NCI-H187 (cell line): ENCODE measurements around the gene PNPLA8.
"Not testable (repeated sequence)": the region's sequence is repeated elsewhere in the genome, so short reads cannot be mapped to it uniquely, and the experiment has no call there.

ENCODE experiments used
- DNase-seq, 2 experiments: peaks; one replicate each; lab custom pipeline; 2025; lab: John Stamatoyannopoulos, UW

PNPLA8 gene

DNA sequence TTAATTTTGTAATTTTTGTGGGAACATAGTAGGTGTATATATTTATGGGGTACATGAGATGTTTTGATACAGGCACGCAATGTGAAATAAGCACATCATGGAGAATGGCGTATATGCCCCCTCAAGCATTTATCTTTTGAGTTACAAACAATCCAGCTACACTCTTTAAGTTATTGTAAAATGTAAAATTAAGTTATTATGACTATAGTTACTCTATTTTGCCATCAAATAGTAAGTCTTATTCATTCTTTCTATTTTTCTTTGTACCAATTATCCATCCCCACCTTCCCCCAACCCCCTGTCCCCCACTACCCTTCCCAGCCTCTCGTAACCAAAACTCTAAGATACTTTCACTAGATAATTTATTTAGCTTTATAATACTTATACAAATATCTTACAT is 7.8 kb upstream of the PNPLA8 start:
- DNase-seq: no peak

DNA sequence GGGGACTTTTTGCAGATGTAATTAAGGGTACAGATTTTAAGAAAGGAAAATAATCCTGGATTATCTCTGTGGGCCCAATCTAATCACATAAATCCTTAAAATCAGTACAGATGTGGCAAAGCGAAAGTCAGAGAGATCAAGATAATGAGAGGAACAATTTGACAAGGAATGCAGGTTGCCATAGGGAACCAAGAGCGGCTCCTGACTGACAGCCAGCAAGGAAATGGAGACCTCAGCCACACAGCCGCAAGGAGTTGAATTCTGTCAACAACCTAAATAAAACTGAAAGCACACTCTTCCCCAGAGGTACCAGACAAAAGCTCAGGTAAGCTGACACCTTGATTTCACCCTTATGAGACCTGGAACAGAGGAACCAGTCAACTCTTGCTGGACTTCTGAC is 3.4 kb upstream of the PNPLA8 start:
- no peak for DNase-seq

DNA sequence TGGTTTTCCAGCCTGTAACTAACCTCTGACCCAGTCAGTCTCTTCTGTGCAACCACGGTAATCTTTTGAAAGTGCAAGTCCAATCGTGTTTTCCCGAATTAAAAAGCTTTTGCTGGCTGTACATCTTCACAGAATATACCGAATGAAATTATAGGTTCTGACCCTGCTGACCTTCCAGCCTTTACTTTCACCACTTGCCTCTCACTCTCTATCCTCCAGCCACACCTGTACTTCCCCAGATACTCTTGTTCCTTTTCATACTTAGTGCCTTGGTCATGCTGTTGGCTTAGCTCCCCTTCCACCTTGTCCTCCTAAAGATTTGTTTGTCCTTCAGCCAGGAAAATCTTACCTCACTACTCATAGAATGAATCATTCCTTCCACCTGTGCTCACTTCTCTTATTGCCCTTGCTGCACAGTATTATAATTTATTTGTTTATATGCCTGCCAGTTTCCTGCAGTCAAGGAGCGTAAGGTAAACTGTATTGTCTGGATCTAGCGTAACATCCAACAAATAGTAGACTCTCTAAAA is 2.3 kb upstream of the PNPLA8 start:
- no peak for DNase-seq

DNA sequence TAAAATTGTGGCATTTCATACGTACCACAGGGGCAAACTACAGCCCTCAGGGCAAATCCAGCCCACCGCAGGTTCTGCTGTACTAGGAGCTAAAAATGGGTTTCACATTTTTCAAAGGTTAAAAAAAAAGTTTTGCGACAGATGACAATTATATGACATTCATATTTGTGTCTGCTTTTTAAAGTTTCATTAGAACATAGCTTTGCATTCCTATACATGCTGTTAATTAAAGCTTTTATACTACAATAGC is 758 bp upstream of the PNPLA8 start:
- DNase-seq: no peak

DNA sequence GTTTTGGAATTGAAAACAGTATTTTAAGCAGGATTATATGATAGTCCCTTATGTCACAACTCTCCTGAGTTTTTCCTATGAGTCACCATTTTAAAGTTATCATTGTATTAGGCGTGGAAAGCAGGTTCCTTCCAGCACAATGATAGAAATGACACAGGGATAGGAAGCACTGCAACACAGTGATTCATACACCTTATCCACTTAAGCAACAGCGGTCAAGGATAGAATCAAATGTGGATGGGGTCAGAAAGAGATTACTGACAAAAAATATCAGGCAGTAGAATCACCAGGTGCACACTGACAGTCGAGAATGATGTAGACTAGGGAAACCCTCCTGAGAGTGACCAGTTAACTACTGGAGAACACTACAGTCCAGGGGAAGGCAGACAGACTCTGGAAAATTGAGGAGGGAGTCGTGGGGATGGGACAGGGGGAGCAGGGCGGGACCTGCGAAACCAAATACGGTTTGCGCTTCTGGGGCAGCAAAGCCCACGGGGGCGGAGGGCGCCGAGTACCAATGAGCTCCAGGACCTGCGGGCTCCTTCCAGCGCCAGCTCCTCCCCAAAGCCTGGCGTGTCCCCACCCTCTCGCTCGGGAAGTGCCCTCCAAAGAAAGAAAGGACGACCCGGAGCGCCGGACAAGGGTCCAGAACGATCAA is 479 bp downstream of the PNPLA8 start:
- peak; percentile 75 to 83 for DNase-seq

DNA sequence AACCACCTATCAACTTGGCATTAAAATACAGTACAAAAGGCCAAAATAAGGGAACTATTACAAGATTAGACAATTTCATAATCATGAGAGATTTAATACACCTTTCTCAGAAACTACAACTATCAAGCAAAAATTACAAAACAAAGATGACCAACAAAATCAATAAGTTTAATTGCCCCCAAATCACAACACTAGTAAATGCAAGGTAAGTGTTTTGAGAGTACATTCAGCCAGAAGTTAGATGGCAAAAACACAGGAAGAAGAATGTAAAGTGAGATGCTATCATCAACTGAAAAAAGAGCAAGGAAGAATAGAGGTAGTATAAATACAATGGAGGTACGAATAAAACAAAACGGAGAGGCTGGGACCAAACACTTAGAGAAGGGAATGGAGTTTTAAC is 3.2 kb downstream of the PNPLA8 start:
- no peak for DNase-seq

DNA sequence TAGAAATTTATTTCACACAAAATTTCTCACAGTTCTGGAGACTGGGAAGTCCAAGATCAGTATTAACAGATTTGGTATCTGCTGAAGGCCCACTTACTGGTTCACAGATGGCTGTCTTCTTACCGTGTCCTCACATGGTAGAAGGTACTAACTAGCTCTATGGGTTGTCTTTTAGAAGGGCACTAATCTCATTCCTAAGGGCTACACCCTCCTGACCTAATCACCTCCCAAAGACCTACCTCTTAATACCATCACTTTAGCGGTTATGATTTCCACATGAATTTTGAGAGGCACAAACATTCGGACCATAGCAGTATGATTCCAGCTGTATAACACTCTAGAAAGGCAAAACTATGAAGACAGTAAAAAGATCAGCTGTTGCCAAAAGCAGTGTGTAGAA is 8.0 kb downstream of the PNPLA8 start:
- no peak for DNase-seq

DNA sequence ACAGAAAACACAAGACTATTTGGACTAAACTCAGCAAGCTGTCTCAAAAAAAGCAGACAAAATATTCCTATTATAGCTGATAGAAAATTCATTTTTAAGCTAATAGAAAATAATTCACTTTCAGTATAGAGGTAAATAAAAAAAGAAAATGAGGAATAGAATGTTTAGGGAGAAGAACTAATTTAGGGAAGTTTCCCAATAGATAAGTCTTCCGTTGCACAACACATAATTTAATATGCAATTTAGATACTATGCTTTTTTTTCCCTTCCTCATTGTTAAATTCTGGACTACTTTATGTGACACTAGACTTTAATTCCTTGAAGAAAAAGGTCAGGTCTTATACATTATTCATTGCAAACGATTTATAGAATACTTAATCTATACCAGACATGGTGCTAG is 10.3 kb downstream of the PNPLA8 start:
- DNase-seq: no peak

DNA sequence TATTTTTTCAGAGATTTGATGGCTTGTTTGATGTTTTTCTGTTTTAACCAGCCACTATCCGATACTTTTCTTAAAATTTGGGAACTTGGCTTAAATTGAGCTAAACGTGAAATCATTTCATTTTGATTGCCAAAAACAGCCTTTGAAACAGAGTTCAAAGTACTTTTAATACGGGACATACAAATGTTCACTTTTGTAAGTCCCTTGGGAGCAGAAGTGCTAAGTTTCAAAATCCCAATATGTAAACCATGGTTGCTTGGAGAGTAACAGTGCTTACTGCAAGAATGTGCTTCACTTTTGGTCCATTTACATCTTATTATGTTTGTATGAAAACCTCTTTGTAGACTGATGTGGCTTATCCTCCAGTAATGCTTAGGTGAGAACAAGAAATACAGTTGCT is 10.9 kb downstream of the PNPLA8 start:
- DNase-seq: no peak

DNA sequence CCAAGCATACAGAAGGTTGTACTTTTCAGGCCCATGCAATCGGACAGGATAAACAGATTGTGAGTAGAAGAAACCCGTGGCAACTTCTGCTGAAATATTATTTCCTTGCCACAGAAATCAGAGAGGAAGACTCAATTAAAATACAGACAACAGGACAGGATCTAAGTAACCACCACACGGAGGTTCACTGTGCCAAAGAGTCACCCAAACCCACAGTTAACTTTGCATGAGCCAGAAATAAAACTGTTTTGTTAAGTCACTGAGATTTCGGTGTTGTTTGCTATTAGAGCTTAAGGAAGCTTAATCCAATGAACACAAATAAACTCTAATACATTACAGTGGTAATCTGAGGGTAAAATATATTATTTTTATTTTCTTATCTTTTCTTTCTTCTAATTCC is 14.0 kb downstream of the PNPLA8 start:
- no peak for DNase-seq

DNA sequence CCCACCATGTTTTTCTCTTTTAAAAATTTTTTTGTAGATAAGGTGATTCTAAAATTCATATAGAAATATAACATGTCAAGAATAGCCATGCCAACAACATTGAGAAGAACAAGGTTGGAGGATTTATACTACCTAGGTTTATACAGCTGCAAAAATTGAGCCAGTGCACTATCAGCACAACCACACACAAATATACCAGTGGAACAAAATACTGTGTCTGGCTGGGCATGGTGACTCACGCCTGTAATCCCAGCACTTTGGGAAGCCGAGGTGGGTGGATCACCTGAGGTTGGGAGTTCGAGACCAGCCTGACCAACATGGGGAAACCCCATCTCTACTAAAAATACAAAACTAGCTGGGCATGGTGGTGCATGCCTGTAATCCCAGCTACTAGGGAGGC is 21.4 kb downstream of the PNPLA8 start:
- DNase-seq: not testable (repeated sequence)

DNA sequence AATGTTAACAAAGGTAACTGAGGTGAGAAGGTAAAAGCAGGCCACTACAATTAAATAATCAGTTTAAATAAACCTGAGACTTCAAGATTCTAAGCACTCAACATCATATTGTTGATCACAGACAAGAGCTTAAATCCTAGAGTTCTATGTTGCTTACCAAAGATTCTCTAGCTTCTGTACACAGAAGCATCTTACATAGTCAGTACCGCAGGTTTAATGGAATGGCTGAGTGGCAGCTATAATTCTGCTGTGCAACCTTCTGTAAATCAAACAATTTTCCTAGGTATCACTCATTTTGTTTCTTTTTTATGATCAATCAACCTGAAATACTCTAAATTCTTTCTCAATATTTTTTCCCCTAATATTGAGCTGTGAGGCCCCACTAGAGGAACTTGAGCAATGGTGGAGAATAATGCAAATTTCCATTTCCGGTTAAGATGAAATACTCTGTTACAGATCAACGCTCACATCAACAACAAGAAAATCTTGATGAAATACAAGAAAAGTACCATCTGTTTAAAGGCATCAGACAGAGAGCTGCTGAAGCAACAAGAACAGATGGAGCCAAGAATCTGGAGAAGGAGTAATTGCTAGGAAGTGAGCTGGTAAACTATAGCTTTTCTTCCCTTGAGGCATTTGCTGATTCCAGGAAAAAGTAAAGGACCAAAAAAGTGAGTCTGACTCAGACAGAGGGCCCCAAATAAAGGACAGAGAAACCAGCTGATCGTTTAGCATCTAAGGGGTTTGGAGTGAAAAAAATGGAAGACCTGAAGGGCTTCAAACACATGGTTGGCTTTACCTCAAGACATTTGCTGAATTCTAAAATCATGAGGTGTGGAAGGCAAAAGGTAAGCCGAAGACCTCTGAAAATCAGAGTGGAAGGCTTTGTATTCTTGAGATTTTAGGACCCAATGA is 22.6 kb downstream of the PNPLA8 start:
- no peak for DNase-seq

DNA sequence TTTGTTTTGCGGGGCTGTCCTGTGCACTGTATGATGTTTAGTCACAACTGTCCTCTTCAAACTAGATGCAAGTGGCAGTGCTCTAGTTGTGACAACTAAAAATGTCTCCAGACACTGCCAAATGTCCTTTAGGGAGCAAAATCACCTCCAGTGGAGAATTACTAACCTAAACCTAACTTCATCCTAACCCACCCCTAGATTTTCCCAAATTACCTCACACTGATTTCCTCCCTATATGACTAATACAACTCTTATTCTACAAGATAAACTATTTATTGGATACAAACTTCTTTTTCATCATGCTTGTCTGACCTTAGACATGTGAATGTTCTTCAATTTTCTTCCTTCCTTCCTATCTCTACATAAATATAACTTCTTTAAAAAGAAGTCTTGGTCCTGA is 26.4 kb downstream of the PNPLA8 start:
- no peak for DNase-seq

DNA sequence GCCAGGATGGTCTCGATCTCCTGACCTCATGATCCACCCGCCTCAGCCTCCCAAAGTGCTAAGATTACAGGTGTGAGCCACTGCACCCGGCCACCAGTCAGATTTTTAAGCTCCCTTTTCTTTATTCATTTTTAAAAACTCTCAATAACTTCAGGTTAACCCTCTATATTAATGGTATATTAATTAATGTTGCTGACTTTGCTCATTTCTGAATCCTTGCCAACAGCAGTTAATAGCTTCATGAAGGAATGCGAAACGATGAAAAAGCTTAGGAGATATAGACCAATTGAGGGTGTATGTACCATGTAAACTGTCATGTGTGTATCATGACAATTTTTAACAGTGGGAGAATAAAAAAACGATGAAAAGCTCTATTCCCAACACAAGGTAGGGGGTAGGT is 27.5 kb downstream of the PNPLA8 start:
- DNase-seq: no peak

DNA sequence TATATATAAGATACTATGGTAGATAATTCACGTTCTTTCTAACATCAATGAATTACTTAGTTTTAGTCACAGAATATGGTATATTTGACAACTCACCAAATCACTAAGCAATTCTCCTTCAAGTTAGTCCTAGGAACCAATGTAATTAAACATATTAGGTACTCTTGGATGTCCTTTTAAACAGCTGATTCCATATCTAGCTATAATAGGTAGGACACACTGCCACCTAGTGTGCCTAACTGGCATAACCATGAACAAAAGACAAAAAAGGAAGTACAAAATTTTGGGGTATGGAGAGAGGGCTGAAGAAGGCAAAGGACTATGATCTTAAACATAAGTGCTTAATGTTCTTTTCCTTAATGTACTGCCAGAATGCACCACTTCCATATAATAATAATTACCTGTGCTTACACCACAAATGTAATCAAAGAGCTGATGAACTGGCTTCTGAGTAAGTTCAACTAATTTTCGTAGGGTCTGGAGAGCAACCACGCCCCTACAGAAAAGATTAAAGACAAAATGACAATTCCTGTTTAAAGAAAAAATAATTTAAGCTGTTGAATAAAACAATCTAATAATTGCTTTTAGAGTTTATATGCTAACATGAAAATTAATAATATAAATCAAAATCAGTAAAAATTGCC is 28.7 kb downstream of the PNPLA8 start:
- peak; percentile 15 to 28 for DNase-seq

DNA sequence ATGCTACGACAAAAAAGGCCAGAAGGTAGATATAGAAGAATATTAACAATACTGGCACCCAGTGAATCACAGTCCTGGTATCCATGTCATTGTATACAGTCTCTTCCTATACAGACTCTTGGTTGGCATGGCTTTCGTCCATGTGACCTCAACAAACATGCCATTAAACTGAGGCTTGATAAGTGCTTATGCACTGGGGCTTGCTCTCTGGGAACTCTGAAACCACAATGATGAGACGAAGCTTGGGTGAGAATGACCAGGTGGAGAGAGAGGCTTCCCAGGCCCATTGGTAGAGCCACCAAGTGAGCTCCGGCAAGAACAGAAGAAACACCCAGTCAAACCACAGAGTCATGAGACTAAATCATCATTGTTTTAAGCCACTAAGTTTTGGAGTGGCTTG is 33.2 kb downstream of the PNPLA8 start:
- DNase-seq: peak in 1 of 2 experiments; percentile 6

DNA sequence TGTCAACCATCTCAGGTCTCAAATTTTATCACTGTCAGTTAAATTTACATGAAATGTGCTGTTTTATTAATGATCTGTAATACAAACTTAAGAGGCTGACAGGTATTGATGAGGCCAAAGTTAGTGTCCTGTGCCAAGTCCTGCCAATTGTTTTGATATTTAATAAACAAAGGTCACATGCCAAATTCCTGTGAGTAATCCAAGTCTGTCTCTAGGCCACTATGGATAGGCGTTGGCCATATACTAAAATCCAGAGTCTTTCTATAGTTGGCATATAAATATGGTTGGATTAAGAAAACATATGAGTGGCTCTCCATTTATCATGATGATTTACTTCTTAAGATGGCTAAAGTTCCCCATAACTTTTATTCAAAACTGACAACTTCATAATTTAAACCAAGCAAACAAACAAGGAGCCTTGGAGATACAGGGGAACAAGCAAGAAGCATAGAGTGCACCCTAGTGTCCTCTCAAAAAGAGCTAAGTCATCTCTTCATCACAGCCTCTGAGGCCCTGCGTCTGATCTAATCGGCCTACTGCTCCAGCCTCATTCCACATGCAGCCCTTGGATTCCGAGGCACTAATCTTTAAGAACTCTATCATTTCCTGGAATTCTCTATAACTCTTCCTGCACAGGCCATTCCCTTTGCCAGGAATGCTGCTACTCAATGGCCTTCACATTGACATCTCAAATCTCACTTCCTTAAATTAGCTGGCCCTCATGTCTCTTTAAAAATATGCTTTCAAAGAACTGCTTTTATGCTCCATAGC is 37.0 kb downstream of the PNPLA8 start:
- DNase-seq: no peak

DNA sequence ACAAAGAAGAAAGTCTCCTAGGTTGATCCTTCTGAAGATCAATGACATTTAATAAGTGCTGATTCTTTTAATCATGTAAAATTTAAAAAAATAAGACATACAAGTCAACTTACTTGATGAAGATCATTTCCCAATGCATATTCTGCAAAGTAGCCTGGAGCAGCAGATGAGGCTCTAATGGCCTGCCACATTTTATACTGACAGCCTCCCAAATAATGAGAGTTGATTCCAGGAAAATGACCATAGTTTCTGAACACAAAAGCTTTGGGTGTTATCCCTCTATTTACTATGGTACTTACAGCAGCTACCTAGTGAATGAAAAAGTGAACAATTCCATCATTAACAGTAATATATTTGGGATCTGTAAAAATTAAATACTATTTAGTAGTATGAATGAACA is 38.3 kb downstream of the PNPLA8 start:
- DNase-seq: no peak

DNA sequence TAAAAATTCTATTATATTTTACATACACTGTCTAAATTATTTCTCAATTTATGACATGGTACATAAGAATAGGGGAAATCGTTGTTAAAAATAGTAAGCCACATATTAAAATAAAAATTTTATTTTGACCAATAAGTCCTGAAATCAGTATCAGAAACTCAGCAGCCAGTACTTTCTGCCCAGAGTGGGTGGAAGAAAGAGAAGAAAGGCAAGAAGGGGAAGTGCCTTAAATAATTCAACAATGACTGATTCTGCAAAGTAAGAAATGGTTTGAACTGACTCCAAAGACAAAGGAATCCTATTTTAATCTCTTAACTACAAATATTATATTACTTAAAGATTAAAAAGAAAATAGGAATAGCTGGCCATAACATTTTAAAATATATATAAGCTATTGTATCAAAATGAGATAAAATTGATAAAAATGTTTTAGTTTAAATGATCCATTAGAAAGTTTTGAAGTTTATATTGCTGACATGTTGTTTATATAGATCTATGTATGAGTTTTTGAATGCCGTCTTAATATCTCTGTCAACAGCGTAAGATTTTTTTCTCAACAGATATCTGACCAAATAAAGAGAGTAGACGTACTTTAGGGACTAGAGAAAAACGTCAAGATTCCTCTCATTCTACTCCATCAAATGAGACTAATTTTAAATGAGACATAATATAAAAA is 39.5 kb downstream of the PNPLA8 start:
- no peak for DNase-seq

DNA sequence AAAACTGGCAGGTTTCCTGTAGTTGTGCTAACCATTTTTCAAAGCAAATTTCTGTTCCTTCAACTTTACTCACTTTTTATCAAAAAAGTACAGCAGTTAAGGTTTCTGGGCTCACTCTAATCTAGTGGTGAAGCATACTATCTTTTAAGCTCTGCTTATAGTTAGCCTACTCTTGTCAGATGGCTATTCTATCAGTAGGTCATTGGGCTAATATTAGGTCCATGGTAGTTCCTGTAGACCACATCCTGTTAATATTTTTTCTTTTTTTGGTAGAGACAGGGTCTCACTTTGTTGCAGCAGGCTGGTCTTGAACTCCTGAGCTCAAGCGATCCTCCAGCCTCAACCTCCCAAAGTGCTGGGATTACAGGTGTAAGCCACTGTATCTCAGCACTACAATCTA is 41.8 kb downstream of the PNPLA8 start:
- DNase-seq: no peak

DNA sequence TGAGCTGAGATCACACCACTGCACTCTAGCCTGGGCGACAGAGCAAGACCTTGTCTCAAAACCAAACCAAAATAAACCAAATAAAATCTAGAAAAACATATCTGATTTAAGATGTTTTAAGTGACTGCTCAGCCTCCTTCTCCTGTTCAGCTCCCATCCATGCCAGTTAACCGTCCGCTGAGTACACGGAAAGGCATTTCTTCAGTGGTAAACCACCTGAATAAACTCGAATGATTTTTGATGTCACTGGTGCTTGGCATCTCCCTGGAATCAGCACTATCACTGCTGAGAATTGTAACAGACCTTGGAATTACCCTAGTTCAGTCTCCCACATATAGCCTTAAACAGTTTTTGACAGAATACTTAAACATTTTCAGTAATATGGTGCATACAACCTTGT is 45.6 kb downstream of the PNPLA8 start:
- DNase-seq: no peak

DNA sequence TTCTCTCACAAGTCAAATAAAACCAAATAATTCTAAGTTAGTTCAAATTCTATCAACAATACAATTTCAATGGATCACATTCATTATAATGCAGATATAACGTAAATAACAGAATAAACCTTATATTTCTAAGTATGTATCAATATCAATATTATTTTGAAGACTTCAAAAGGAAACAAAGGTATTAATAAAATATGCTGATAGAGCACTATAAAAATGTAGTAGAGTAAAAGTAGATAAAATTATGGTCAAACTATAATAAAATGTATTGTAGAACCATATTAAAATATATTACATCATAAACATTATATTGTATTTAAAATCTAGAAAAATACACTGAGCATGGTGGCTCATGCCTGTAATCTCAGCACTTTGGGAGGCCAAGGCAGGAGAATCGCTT is 46.2 kb downstream of the PNPLA8 start:
- no peak for DNase-seq
